KMS-11 (cell line): ENCODE results near the gene CRHBP.

Experiments used
- H2AFZ ChIP-seq: fragments of 200-600 bp; sonication (generic); 2 replicates; pipeline ENCODE4 v1.6.1; 2016; ENCODE audit warnings: antibody characterized with exemption, mixed run types, low read depth
- H3K27ac ChIP-seq: fragments of 200-600 bp; sonication (generic); 2 replicates; pipeline ENCODE4 v1.6.1; 2016; ENCODE audit warnings: mild to moderate bottlenecking, mixed run types
- H3K27me3 ChIP-seq: fragments of 200-600 bp; sonication (generic); 2 replicates; pipeline ENCODE4 v1.6.1; 2017; ENCODE audit warnings: mild to moderate bottlenecking, low read depth, mixed run types, moderate library complexity; ENCODE audit not compliant: insufficient read depth
- H3K36me3 ChIP-seq: fragments of 200-600 bp; sonication (generic); 2 replicates; pipeline ENCODE4 v1.6.1; 2017; ENCODE audit warnings: mild to moderate bottlenecking, mixed run types; ENCODE audit not compliant: insufficient read depth
- H3K4me1 ChIP-seq: fragments of 200-600 bp; sonication (generic); 2 replicates; pipeline ENCODE4 v1.6.1; 2016; ENCODE audit warnings: mild to moderate bottlenecking, low read depth, mixed run types; ENCODE audit not compliant: poor library complexity, severe bottlenecking
- H3K4me2 ChIP-seq: fragments of 200-600 bp; sonication (generic); 2 replicates; pipeline ENCODE4 v1.7.0; 2016; ENCODE audit warnings: mild to moderate bottlenecking, mixed run types
- H3K4me3 ChIP-seq: fragments of 200-600 bp; sonication (generic); IDR thresholded peaks from 2 replicates; pipeline ENCODE4 v1.6.1; 2017; ENCODE audit warnings: low read depth, low read length, mixed read lengths; ENCODE audit not compliant: insufficient read depth
- H3K79me2 ChIP-seq: fragments of 200-600 bp; sonication (generic); 2 replicates; pipeline ENCODE4 v1.6.1; 2016; ENCODE audit warnings: low read depth, mixed run types; ENCODE audit not compliant: insufficient read depth
- H3K9ac ChIP-seq: fragments of 200-600 bp; sonication (generic); 2 replicates; pipeline ENCODE4 v1.6.1; 2016; ENCODE audit warnings: mild to moderate bottlenecking, mixed run types
- H4K20me1 ChIP-seq: fragments of 200-600 bp; sonication (generic); 2 replicates; pipeline ENCODE4 v1.6.1; 2016; ENCODE audit warnings: mild to moderate bottlenecking, mixed run types; ENCODE audit not compliant: insufficient read depth
- CTCF ChIP-seq: fragments of 200-600 bp; sonication (generic); conservative IDR thresholded peaks from 2 replicates; pipeline ENCODE4 v1.6.1; 2017; ENCODE audit warnings: low read depth, mild to moderate bottlenecking, antibody characterized with exemption, low read length, moderate library complexity, mixed read lengths

The CRHBP gene

GRCh38 chr5:76954383-76954763 is 1.5 kb downstream of the CRHBP start:
- no peak overlapping the region for H3K9ac ChIP-seq
- TF ChIP-seq CTCF: no peak
- H3K79me2 ChIP-seq: no peaks in the 10 kb centered on the region
- H3K36me3 ChIP-seq: no peaks in the 10 kb centered on the region
- no peak overlapping the region for H3K27ac ChIP-seq
- peaks cover 22% of the 10 kb centered on the region for H3K4me1 ChIP-seq
- H3K4me2 ChIP-seq: no peak overlapping the region
- 0 out of 2 replicates have a peak, but pooled peaks cover 6% of the 10 kb centered on the region for H4K20me1 ChIP-seq
- H2AFZ ChIP-seq: no peak overlapping the region
- H3K4me3 ChIP-seq: no peak overlapping the region
- peaks cover 20% of the 10 kb centered on the region for H3K27me3 ChIP-seq

GRCh38 chr5:76956033-76956432 is 3.2 kb downstream of the CRHBP start:
- Histone ChIP-seq H3K4me2 (no peak overlapping the region), H3K79me2 (no peaks in the 10 kb centered on the region)

DNA sequence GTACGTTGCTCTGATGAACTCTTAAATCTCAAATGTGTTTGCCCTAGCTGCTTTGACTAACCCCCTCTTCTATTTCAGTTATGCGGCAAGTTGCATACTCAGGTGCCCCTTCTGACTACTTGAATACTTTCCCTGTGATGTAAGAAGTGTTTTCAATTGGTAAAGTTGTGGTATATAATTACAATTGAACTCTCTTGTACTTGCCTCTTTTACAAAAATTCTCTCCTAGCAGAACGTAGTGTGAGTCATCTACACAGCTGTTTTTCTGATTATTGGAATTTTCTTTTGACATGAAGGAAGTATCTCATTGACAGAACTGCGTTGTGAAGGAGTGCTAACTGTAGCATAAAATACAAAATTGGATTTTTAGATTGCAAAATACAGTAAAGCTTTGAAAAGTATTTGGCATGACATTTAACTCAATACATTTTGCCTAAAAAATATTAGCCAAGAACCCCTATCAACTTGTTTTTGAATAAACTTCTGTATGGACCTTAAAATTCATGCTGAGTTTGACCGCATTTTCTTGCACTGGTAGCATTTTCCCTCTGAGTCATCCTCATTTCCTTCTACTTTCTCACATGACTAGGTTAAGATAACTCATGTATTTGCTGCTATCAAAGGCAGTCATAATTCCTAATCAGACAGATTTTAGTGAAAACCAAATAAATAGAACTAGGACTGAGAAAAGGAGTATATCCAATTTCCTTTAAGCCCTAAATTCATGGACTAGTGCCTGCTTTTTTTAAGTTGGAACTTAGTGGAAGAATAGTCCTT is 6.3 kb downstream of the CRHBP start:
- Histone ChIP-seq H3K27me3 (peaks cover 26% of the 10 kb centered on the region), H3K4me3 (no peak overlapping the region), H3K36me3 (no peaks in the 10 kb centered on the region), H3K79me2 (no peaks in the 10 kb centered on the region), H3K27ac (no peak overlapping the region), H3K4me1 (peaks cover 46% of the 10 kb centered on the region), H3K9ac (no peak overlapping the region), H3K4me2 (peak overlapping the region; percentile 54), H4K20me1 (0 out of 2 replicates have a peak, but pooled peaks cover 6% of the 10 kb centered on the region), H2AFZ (no peak overlapping the region)
- TF ChIP-seq CTCF: no peak

More at GRCh38 chr5:76956033-76956432, 3.2 kb downstream of the CRHBP start:
- Histone ChIP-seq H3K4me3 (no peak overlapping the region), H3K27ac (no peak overlapping the region), H3K4me1 (peaks cover 39% of the 10 kb centered on the region), H4K20me1 (0 out of 2 replicates have a peak, but pooled peaks cover 6% of the 10 kb centered on the region), H3K9ac (no peak overlapping the region), H3K27me3 (peaks cover 20% of the 10 kb centered on the region), H3K36me3 (no peaks in the 10 kb centered on the region), H2AFZ (no peak overlapping the region)
- TF ChIP-seq CTCF: no peak

DNA sequence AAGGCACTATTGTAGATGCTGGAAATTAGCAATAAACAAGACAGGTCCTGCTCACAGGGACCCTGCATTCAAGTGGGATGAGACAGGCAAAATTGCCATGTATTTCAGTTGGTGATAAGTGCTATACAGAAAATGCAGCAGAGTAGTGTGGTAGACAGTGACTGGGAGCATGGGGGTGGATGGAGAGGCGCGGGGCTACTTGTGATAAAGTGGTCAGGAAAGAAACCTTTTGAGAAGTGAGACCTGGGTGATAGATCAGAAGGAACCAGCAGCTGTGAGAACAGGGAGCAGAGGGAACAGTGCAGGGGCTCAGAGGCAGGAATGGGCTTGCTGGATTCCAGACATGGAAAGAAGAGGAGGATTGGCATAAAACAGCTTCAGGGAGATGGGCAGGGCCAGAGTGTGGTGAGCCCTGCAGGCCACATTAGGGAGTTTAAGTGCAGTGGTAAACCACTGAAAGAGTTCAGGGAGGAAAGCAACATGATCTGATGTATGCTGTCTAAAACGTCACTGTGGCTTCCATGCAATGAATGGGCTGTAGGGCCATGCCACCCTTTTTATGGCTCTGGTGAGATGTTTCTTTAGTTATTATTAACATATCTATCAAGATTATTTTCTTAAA is 7.3 kb downstream of the CRHBP start:
- TF ChIP-seq CTCF: no peak; the same call in 1 of the 2 replicates
- H2AFZ ChIP-seq: no peak overlapping the region
- H3K27me3 ChIP-seq: peaks cover 26% of the 10 kb centered on the region
- no peaks in the 10 kb centered on the region for H3K79me2 ChIP-seq
- peak overlapping the region; percentile 54 for H3K4me2 ChIP-seq
- H3K4me1 ChIP-seq: peaks cover 46% of the 10 kb centered on the region
- no peak overlapping the region for H3K27ac ChIP-seq
- H3K36me3 ChIP-seq: no peaks in the 10 kb centered on the region
- no peak overlapping the region for H3K9ac ChIP-seq
- H3K4me3 ChIP-seq: no peak overlapping the region
- H4K20me1 ChIP-seq: 0 out of 2 replicates have a peak, but pooled peaks cover 6% of the 10 kb centered on the region
